ENCODE data around the gene ZNF263. TPM values are rescaled to one million over a fixed set of nuclear protein-coding genes. Genes with fewer than 3 reads are reported as not detected.
A peak's percentile ranks its signal among the peaks of the same experiment; 100 is the strongest.

ZNF263 gene
- total RNA-seq, 1 donor from 2014 or later = 34.7 TPM

DNA sequence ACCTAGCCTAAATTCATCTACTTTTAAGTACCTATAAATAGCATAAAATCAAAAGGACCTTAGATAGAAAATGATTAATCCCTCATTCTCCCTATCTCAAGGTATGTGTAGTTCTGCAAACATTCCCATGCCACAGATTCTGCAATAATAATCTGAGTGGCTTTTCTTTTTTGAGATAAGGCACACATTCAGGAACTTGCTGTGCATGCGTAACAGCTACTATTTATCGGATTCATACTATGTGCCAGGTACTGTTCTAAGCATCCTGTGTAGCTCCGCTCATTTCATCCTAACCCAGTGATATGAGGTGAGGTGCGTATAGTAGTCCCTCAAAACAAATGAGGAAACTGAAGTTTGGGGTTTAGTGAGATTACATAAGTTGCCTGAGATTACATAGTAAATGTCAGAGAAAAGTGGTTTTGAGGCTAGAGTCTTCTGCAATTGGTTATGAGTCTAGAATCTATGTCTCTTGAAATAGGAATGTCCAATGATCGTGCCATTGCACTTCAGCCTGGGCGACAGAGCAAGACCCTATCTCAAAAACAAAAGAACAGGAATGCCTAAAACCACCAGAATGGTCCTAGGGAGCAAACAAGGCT lies 2.0 kb upstream of the ZNF263 start:
- Mint-ChIP-seq H3K9me3 (ENCODE audit: unreplicated experiment) (no peaks in the 10 kb centered on the region), H3K4me3 (ENCODE audit: unreplicated experiment) (peak overlapping the region; percentile 94), H3K27me3 (ENCODE audit: low read depth, unreplicated experiment) (peaks cover 16% of the 10 kb centered on the region), H3K27ac (ENCODE audit: unreplicated experiment) (no peak overlapping the region), H3K36me3 (ENCODE audit: low read depth, unreplicated experiment) (peaks cover 5% of the 10 kb centered on the region), H3K4me1 (ENCODE audit: low read depth, unreplicated experiment) (peaks cover 16% of the 10 kb centered on the region)
- Histone ChIP-seq H3K9me3 (ENCODE audit: insufficient read depth, low read depth, low read length) (no peaks in the 10 kb centered on the region), H3K79me2 (ENCODE audit: insufficient read depth, low read length) (peaks cover 31% of the 10 kb centered on the region), H3K36me3 (ENCODE audit: insufficient read depth, low read length) (peaks cover 5% of the 10 kb centered on the region), H3K27ac (ENCODE audit: low read depth, low read length) (no peak overlapping the region), H3K4me3 (ENCODE audit: insufficient read depth, low read depth, low read length) (no peak overlapping the region), H4K20me1 (ENCODE audit: insufficient read depth, low read length) (peaks cover 18% of the 10 kb centered on the region), H2AFZ (ENCODE audit: low read depth, low read length) (no peak overlapping the region), H3K4me1 (ENCODE audit: insufficient read depth, low read length) (peaks cover 20% of the 10 kb centered on the region), H3K9ac (ENCODE audit: low read length) (no peak overlapping the region), H3K4me2 (ENCODE audit: low read length) (no peak overlapping the region), H3K27me3 (ENCODE audit: insufficient read depth, low read length) (peaks cover 6% of the 10 kb centered on the region)
- FAIRE-seq = no peak
- no peak for TF ChIP-seq EZH2 (IDR thresholded peaks at IDR 0.05; ENCODE audit: insufficient read depth, low read length)
- TF ChIP-seq, protein P1, sequence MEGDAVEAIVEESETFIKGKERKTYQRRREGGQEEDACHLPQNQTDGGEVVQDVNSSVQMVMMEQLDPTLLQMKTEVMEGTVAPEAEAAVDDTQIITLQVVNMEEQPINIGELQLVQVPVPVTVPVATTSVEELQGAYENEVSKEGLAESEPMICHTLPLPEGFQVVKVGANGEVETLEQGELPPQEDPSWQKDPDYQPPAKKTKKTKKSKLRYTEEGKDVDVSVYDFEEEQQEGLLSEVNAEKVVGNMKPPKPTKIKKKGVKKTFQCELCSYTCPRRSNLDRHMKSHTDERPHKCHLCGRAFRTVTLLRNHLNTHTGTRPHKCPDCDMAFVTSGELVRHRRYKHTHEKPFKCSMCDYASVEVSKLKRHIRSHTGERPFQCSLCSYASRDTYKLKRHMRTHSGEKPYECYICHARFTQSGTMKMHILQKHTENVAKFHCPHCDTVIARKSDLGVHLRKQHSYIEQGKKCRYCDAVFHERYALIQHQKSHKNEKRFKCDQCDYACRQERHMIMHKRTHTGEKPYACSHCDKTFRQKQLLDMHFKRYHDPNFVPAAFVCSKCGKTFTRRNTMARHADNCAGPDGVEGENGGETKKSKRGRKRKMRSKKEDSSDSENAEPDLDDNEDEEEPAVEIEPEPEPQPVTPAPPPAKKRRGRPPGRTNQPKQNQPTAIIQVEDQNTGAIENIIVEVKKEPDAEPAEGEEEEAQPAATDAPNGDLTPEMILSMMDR (IDR thresholded peaks at IDR 0.05; ENCODE audit: insufficient read depth, low read depth, low read length) = no peak
- DNase-seq (ENCODE audit: low read depth) = no peak

DNA sequence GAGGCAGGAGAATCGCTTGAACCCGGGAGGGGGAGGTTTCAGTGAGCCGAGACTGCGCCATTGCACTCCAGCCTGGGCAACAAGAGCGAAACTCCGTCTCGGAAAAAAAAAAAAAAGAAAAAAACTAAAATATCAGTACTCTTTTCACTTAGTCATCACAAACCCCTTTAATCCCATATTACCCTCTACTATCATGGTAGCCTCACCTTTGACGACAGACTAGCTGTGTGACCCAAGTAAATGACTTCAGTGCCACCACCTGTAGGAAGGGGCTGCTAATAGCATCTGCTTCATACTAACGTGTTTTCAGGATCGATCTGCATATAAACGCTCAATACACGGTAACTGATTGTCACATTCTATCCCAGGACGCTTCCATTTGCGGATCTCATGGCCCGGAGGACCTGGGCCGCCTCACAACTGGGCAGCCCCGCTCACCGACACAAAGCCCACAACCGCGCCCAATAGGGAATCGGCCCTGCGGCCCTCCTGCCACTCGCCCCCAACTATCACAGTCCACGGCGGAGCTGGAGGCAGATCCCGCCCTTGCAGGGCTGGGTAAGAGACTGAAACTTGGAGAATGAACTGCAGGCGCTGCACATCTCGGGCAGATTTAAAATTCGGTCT lies 1.1 kb upstream of the ZNF263 start:
- H3K27ac ChIP-seq (ENCODE audit: low read depth, low read length) = peak overlapping the region; percentile 100
- H2AFZ ChIP-seq (ENCODE audit: low read depth, low read length) = peak overlapping the region; percentile 93
- DNase-seq (ENCODE audit: low read depth) (peak; percentile 73), FAIRE-seq (no peak)
- Mint-ChIP-seq H3K4me3 (ENCODE audit: unreplicated experiment) (peak overlapping the region; percentile 94), H3K27me3 (ENCODE audit: low read depth, unreplicated experiment) (peaks cover 9% of the 10 kb centered on the region), H3K27ac (ENCODE audit: unreplicated experiment) (peak overlapping the region; percentile 97), H3K4me1 (ENCODE audit: low read depth, unreplicated experiment) (peaks cover 16% of the 10 kb centered on the region), H3K9me3 (ENCODE audit: unreplicated experiment) (peaks cover 3% of the 10 kb centered on the region), H3K36me3 (ENCODE audit: low read depth, unreplicated experiment) (peaks cover 13% of the 10 kb centered on the region)
- peak overlapping the region; percentile 86 for H3K4me3 ChIP-seq (ENCODE audit: insufficient read depth, low read depth, low read length)
- H3K4me1 ChIP-seq (ENCODE audit: insufficient read depth, low read length) = peaks cover 20% of the 10 kb centered on the region
- H3K36me3 ChIP-seq (ENCODE audit: insufficient read depth, low read length) = peaks cover 11% of the 10 kb centered on the region
- H3K9ac ChIP-seq (ENCODE audit: low read length) = peak overlapping the region; percentile 97
- H3K79me2 ChIP-seq (ENCODE audit: insufficient read depth, low read length) = peaks cover 39% of the 10 kb centered on the region
- H4K20me1 ChIP-seq (ENCODE audit: insufficient read depth, low read length) = peaks cover 18% of the 10 kb centered on the region
- no peaks in the 10 kb centered on the region for H3K9me3 ChIP-seq (ENCODE audit: insufficient read depth, low read depth, low read length)
- H3K4me2 ChIP-seq (ENCODE audit: low read length) = peak overlapping the region; percentile 91
- H3K27me3 ChIP-seq (ENCODE audit: insufficient read depth, low read length) = no peaks in the 10 kb centered on the region
- TF ChIP-seq, protein P1 (IDR thresholded peaks at IDR 0.05; ENCODE audit: insufficient read depth, low read depth, low read length) = no peak
- no peak for TF ChIP-seq EZH2 (IDR thresholded peaks at IDR 0.05; ENCODE audit: insufficient read depth, low read length)

Measured in astrocyte (in vitro differentiated cells and primary cell).